GM06990 (cell line): ENCODE measurements around the gene CSF1.

Experiments
- DNase-seq: peaks from one replicate; pipeline ENCODE4 v3.0.0-alpha.2; 2011; ENCODE audit not compliant: insufficient read length; ENCODE audit errors: extremely low read depth
- H3K27me3 ChIP-seq: replicated peaks from 2 replicates; pipeline ENCODE4 v1.6.0; 2011; ENCODE audit warnings: low read length; ENCODE audit not compliant: control insufficient read depth, insufficient read depth
- H3K36me3 ChIP-seq: 2 replicates; pipeline ENCODE4 v1.5.1; 2011; ENCODE audit warnings: low read length; ENCODE audit not compliant: control insufficient read depth, insufficient read depth
- H3K4me3 ChIP-seq: replicated peaks from 2 replicates; pipeline ENCODE4 v1.5.1; 2011; ENCODE audit warnings: low read depth, mild to moderate bottlenecking, control low read depth, low read length
- TF ChIP-seq, protein P1 (sequence below): IDR thresholded peaks from 2 replicates; pipeline ENCODE4 v1.5.1; 2011; ENCODE audit warnings: low read length, control low read depth, mild to moderate bottlenecking, inconsistent platforms; ENCODE audit not compliant: insufficient read depth, poor library complexity, severe bottlenecking

The CSF1 gene

DNA sequence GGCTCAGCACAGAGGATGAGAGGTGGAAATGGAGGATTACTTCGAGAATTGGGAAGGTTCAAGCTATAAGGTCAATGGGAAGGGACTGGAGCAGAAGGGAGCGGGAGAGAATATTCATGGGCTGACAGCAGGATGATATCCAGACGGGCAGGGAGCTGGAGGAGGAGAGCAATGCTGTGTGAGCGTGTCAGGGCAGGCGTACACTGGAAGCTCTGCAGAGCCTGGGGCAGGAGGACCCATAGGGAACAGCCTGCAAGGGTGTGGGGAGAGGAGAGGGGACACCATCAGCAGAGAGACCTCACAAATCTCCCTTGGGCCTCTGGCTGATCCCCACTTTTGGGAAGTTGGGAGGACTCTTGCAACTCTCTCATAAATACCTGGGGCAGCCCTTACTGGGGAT lies 13.7 kb downstream of the CSF1 start:
- no peak overlapping the region for H3K4me3 ChIP-seq
- peaks cover 32% of the 10 kb centered on the region for H3K36me3 ChIP-seq
- TF ChIP-seq, protein P1, sequence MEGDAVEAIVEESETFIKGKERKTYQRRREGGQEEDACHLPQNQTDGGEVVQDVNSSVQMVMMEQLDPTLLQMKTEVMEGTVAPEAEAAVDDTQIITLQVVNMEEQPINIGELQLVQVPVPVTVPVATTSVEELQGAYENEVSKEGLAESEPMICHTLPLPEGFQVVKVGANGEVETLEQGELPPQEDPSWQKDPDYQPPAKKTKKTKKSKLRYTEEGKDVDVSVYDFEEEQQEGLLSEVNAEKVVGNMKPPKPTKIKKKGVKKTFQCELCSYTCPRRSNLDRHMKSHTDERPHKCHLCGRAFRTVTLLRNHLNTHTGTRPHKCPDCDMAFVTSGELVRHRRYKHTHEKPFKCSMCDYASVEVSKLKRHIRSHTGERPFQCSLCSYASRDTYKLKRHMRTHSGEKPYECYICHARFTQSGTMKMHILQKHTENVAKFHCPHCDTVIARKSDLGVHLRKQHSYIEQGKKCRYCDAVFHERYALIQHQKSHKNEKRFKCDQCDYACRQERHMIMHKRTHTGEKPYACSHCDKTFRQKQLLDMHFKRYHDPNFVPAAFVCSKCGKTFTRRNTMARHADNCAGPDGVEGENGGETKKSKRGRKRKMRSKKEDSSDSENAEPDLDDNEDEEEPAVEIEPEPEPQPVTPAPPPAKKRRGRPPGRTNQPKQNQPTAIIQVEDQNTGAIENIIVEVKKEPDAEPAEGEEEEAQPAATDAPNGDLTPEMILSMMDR = no peak
- no peak for DNase-seq
- H3K27me3 ChIP-seq = no peaks in the 10 kb centered on the region

DNA sequence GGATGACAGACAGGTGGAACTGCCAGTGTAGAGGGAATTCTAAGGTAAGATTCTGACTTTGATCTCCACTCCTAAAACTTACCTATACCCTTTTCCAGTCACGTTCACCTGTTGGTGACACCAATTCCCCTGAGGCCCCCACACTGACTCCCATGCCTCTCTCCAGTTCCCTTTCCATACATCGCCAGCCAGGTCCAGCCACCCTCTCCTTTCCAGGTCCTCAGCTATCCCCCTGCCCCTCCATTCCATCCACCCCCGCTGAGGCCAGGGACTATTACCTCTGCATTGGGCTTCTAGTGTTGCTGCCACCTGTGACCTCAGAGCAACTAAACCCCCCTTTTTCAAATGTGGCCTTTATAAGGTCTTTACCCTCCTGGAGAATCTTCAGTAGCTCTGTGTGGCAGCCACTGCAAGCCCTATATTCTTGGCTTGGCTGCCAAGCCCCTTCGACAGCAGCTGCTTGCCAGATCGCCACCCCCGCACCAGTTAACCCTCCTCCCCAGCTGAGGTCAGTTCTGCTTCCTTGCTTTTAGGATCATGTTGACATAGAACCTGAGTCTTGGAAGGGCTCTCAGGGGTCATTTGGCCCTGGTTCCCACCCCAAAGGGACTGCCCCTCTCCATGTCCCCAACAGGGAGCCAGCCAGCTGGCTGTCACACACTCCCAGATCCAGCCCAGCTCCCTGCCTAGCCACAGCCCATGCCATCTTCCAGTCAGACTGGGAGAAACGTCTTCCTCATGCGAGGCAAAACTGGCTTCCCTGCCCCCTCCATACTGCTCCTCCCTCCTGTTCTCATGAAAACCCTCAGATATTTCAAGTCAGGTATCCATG lies 14.7 kb downstream of the CSF1 start:
- DNase-seq = no peak
- Histone ChIP-seq H3K36me3 (peaks cover 40% of the 10 kb centered on the region), H3K27me3 (no peaks in the 10 kb centered on the region), H3K4me3 (no peak overlapping the region)
- TF ChIP-seq, protein P1 = no peak

DNA sequence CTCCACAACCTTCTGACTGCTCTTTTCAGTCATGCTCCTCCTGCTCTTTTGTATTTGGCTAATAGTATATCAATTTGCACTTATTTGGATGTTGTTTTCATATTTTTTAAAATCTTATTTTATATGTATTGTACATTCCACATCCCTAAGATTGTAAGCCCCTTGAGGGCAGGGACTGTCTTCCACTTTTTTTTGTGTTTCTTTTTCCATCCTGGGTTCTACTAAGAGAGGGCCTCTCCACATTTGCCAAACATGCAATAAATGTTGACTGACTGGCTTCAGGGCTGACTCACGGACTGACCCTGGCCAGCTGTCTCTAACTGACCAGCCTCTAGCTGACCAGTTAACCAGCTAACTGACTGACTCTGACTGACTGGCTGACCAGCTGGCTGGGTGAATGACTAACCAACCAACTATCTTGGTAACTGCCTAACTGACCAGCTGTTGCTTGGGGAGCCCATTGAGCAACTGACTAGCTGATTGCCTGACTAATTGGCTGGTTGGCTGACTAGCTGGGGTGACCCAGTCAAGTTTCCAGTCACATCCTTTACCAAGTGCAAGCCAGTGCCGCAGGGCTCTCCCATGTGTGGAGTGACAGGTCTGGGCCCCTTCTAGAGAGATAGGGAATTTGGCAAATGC lies 16.1 kb downstream of the CSF1 start:
- H3K36me3 ChIP-seq = peaks cover 40% of the 10 kb centered on the region
- no peak overlapping the region for H3K4me3 ChIP-seq
- DNase-seq = no peak
- H3K27me3 ChIP-seq = no peaks in the 10 kb centered on the region
- TF ChIP-seq, protein P1 = no peak

DNA sequence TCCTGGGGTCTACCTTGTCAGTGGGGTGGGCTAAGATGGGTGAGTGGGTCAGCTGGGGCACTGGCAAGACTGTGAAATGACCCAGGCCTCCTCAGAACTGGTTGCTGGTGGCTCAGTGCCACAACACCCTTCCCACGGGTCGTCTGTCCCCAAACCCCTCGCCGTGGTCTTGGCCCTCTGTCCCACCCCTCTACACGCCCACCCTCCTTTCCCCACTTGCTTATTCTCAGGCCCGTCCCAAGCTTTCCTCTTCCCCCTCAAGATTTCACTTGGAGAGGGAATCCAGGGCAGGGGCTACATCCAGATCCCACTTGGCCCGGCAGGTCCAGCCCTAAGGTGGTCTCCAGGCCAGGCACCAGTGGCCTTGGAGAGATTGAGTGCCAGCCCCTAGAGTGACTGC lies 16.7 kb downstream of the CSF1 start:
- H3K36me3 ChIP-seq = peaks cover 34% of the 10 kb centered on the region
- TF ChIP-seq, protein P1 = no peak
- no peak for DNase-seq
- no peak overlapping the region for H3K4me3 ChIP-seq
- H3K27me3 ChIP-seq = no peaks in the 10 kb centered on the region

DNA sequence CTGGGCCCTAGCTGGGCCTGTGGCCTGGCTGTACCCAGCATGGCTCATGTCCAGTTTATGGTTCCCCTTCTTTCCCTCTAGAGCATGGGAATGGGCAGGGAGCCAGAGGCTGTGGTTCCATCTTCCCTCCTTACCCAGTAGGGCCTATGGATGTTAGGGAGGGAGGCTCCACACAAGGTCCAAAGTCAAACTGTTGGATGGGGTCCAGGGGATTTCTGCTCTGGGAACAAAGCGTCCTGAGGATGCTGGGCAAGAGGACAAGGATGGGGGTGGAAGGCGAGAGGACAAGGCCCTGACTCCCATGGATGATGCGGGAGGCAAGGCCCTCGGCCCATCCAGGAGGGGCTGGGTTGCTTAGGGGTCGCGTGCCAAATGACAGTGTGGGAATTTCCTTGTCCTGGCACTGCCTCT lies 17.3 kb downstream of the CSF1 start:
- TF ChIP-seq, protein P1 = no peak
- Histone ChIP-seq H3K4me3 (no peak overlapping the region), H3K27me3 (no peaks in the 10 kb centered on the region), H3K36me3 (peaks cover 31% of the 10 kb centered on the region)
- DNase-seq = no peak
